Liver (tissue), 9 donors: ENCODE data around the gene ASB2. TPM values are rescaled to one million over a fixed set of nuclear protein-coding genes. Genes with fewer than 3 reads are reported as not detected.

Experiments
- DNase-seq: peaks from one replicate; pipeline ENCODE4 v3.0.0-alpha.2; 2017; ENCODE audit warnings: low spot score
- H3K27ac ChIP-seq, 2 donors: one replicate each; pipeline ENCODE4 v1.7.0; 2013; ENCODE audit warnings: inconsistent platforms in 2 of 2, low read length in 2 of 2, control low read depth in 1 of 2, low read depth in 1 of 2, mild to moderate bottlenecking in 1 of 2
- H3K27me3 ChIP-seq, 4 donors: one replicate each; pipeline versions ENCODE4 v1.6.1 to v1.7.0; 2013; ENCODE audit warnings: low read length in 3 of 4, inconsistent platforms in 1 of 4, mild to moderate bottlenecking in 1 of 4, moderate library complexity in 1 of 4; ENCODE audit not compliant: control insufficient read depth in 4 of 4, insufficient read depth in 4 of 4
- H3K36me3 ChIP-seq, 4 donors: one replicate each; pipeline versions ENCODE4 v1.6.1 to v1.7.0; 2013; ENCODE audit warnings: low read length in 3 of 4, mild to moderate bottlenecking in 3 of 4, low read depth in 1 of 4, moderate library complexity in 1 of 4; ENCODE audit not compliant: control insufficient read depth in 4 of 4, insufficient read depth in 3 of 4
- H3K4me1 ChIP-seq, 4 donors: one replicate each; pipeline versions ENCODE4 v1.6.1 to v1.7.0; 2013; ENCODE audit warnings: low read length in 3 of 4, mild to moderate bottlenecking in 3 of 4, moderate library complexity in 1 of 4; ENCODE audit not compliant: control insufficient read depth in 4 of 4, insufficient read depth in 4 of 4
- H3K4me3 ChIP-seq, 3 donors: one replicate each; pipeline versions ENCODE4 v1.6.1 to v1.7.0; 2013; ENCODE audit warnings: low read length in 3 of 3, control low read depth in 1 of 3, low read depth in 1 of 3, mild to moderate bottlenecking in 1 of 3
- H3K9ac ChIP-seq, 2 donors: one replicate each; pipeline ENCODE4 v1.7.0; 2013; ENCODE audit warnings: low read length in 2 of 2, mild to moderate bottlenecking in 2 of 2, moderate library complexity in 2 of 2, control low read depth in 1 of 2, low read depth in 1 of 2
- H3K9me3 ChIP-seq, 4 donors: one replicate each; pipeline versions ENCODE4 v1.6.1 to v1.7.0; 2013; ENCODE audit warnings: low read length in 3 of 4; ENCODE audit not compliant: control insufficient read depth in 4 of 4
- CTCF ChIP-seq: fragments of 150-350 bp; IDR thresholded peaks from 2 replicates; pipeline ENCODE4 v1.5.1; 2017; ENCODE audit warnings: improper control_type of control experiment, low read depth, low read length; ENCODE audit not compliant: missing input control
- EGR1 ChIP-seq, 2 donors: IDR thresholded peaks; 2 replicates each; pipeline ENCODE4 v1.6.1; 2016 to 2018; ENCODE audit warnings: antibody characterized with exemption in 2 of 2, low read depth in 2 of 2
- FOXA1 ChIP-seq: IDR thresholded peaks from 2 replicates; pipeline ENCODE4 v1.6.1; 2016; ENCODE audit warnings: antibody characterized with exemption
- FOXA2 ChIP-seq: IDR thresholded peaks from 2 replicates; pipeline ENCODE4 v1.6.1; 2016; ENCODE audit warnings: antibody characterized with exemption
- GABPA ChIP-seq, 2 donors: IDR thresholded peaks in 1 of 2; conservative IDR thresholded peaks in 1 of 2; 2 replicates each; pipeline ENCODE4 v1.6.1; 2016; ENCODE audit warnings: antibody characterized with exemption in 2 of 2, mild to moderate bottlenecking in 1 of 2, moderate library complexity in 1 of 2
- HNF4A ChIP-seq, 2 donors: conservative IDR thresholded peaks; 2 replicates each; pipeline ENCODE4 v1.6.1; 2016; ENCODE audit warnings: antibody characterized with exemption in 2 of 2, mild to moderate bottlenecking in 2 of 2
- HNF4G ChIP-seq: IDR thresholded peaks from 2 replicates; pipeline ENCODE4 v1.6.1; 2016; ENCODE audit warnings: antibody characterized with exemption
- JUND ChIP-seq, 2 donors: IDR thresholded peaks; 2 replicates each; pipeline ENCODE4 v1.6.1; 2016; ENCODE audit warnings: antibody characterized with exemption in 2 of 2
- MAX ChIP-seq: IDR thresholded peaks from 2 replicates; pipeline ENCODE4 v1.6.1; 2016; ENCODE audit warnings: antibody characterized with exemption
- REST ChIP-seq: IDR thresholded peaks from 2 replicates; pipeline ENCODE4 v1.6.1; 2016; ENCODE audit warnings: antibody characterized with exemption, mild to moderate bottlenecking
- RXRA ChIP-seq, 2 donors: IDR thresholded peaks; 2 replicates each; pipeline ENCODE4 v1.6.1; 2017 to 2018; ENCODE audit warnings: antibody characterized with exemption in 2 of 2, mild to moderate bottlenecking in 1 of 2
- SP1 ChIP-seq: IDR thresholded peaks from 2 replicates; pipeline ENCODE4 v1.6.1; 2018; ENCODE audit warnings: antibody characterized with exemption, mild to moderate bottlenecking
- TAF1 ChIP-seq: conservative IDR thresholded peaks from 2 replicates; pipeline ENCODE4 v1.6.1; 2016; ENCODE audit warnings: antibody characterized with exemption, mild to moderate bottlenecking
- YY1 ChIP-seq: IDR thresholded peaks from 2 replicates; pipeline ENCODE4 v1.6.1; 2016; ENCODE audit warnings: antibody characterized with exemption, mild to moderate bottlenecking
- ZBTB33 ChIP-seq: IDR thresholded peaks from 2 replicates; pipeline ENCODE4 v1.6.1; 2016; ENCODE audit warnings: antibody characterized with exemption
- WGBS: extraction: QIAGEN DNeasy Blood & Tissue Kit; methylation state at CpG from one replicate; pipeline ENCODE4 v1.1.7; 2013; 5-methylcytosine and 5-hydroxymethylcytosine counted together
- polyA plus RNA-seq, 2 donors: library from polyadenylated mRNA; stranded (reverse) in 1 of 2; unstranded in 1 of 2; fragments of 200-250 nt in 1 of 2; fragments of >200 nt in 1 of 2; fragmentation: Nextera tagmentation in 1 of 2; extraction: Ambion mirVana in 1 of 2; gene quantifications; one replicate each; pipeline versions ENCODE4 v1.2.1 to v1.2.3, GENCODE V29; 2013 to 2015
- total RNA-seq, 2 donors: library from RNA; depleted of rRNA; stranded (reverse); fragments of >200 nt; gene quantifications; one replicate each; pipeline ENCODE4 v1.2.3, GENCODE V29; 2014
- donor health status: healthy.
- donor health status: healthy.
- donor health status: healthy.
- donor health status: healthy.
- donor health status: healthy.

ASB2 gene
- total and polyA plus RNA-seq, 4 donors = 0.18 to 0.56 (median 0.38) TPM

GRCh38 chr14:93977790-93978581, 1.6 kb upstream of the ASB2 start:
- H3K36me3 ChIP-seq = no peaks in the 10 kb centered on the region
- DNase-seq = no peak
- TF ChIP-seq FOXA2 = no peak
- no peak for TF ChIP-seq GABPA (IDR thresholded peaks at IDR 0.05 in 1 of 2, conservative IDR thresholded peaks at IDR 0.05 in 1 of 2)
- no peak for TF ChIP-seq HNF4G
- TF ChIP-seq RXRA (IDR thresholded peaks at IDR 0.05) = no peak
- TF ChIP-seq JUND (IDR thresholded peaks at IDR 0.05) = no peak
- no peak for TF ChIP-seq ZBTB33
- no peak for TF ChIP-seq TAF1
- no peak for TF ChIP-seq REST
- no peak overlapping the region for H3K9ac ChIP-seq
- no peaks in the 10 kb centered on the region for H3K9me3 ChIP-seq
- H3K27ac ChIP-seq = no peak overlapping the region
- H3K4me3 ChIP-seq = no peak overlapping the region
- no peaks in the 10 kb centered on the region for H3K27me3 ChIP-seq
- 84% methylated on average over 11 of the region's 11 CpGs for WGBS
- no peaks in the 10 kb centered on the region for H3K4me1 ChIP-seq

GRCh38 chr14:93977171-93977570, 801 bp upstream of the ASB2 start:
- Histone ChIP-seq H3K4me3 (no peak overlapping the region), H3K4me1 (no peaks in the 10 kb centered on the region), H3K27me3 (no peaks in the 10 kb centered on the region), H3K27ac (no peak overlapping the region), H3K9ac (no peak overlapping the region), H3K9me3 (no peaks in the 10 kb centered on the region), H3K36me3 (no peaks in the 10 kb centered on the region)
- DNase-seq = no peak
- WGBS = 66% methylated on average over 5 of the region's 5 CpGs
- TF ChIP-seq HNF4G = no peak
- no peak for TF ChIP-seq CTCF
- TF ChIP-seq FOXA1 = no peak
- TF ChIP-seq SP1 = no peak
- no peak for TF ChIP-seq MAX
- no peak for TF ChIP-seq YY1
- TF ChIP-seq HNF4A (conservative IDR thresholded peaks at IDR 0.05) = no peak
- TF ChIP-seq TAF1 = no peak
- no peak for TF ChIP-seq EGR1 (IDR thresholded peaks at IDR 0.05; ENCODE audit: low read depth in 2 of 2)
- no peak for TF ChIP-seq JUND (IDR thresholded peaks at IDR 0.05)
- no peak for TF ChIP-seq FOXA2
- no peak for TF ChIP-seq ZBTB33
